Astrocyte of the cerebellum (primary cell): Measurements from ENCODE around the gene CTXND2.

ENCODE experiments used
- DNase-seq: peaks from one replicate; pipeline ENCODE4 v3.0.0-alpha.2; 2011; ENCODE audit warnings: low read depth
- H3K4me3 ChIP-seq: 2 replicates; pipeline ENCODE4 v1.5.1; 2011; ENCODE audit warnings: mild to moderate bottlenecking, low read depth, low read length, moderate library complexity
- in situ Hi-C: cut with HindIII; loops from 2 replicates; pipeline ENCODE4 v1.10.0; 2017; ENCODE audit warnings: low sequenced_read_pairs
- TF ChIP-seq, protein P1 (sequence below): IDR thresholded peaks from 2 replicates; pipeline ENCODE4 v1.5.1; 2012; ENCODE audit warnings: low read length, low read depth, moderate library complexity, mild to moderate bottlenecking; ENCODE audit errors: missing control alignments

CTXND2 gene

DNA sequence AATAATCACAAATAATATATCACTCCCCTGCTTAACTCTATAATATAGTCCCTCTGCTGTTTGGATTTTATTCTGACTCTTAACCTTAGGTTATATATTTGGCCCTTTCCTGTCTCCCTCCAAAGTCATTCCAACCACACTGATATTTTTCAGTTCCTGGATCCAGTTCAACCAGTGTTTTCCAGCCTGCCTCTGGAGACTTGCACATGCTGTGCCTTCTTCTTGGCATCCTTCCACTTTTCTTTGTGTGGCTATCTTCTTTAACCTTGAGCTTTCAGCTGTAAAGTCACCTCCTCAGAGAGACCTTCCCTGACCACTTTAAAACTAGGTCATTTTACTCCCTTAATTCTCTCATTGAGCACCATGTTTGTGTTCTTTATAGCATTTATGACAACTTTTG, 68.3 kb downstream of the CTXND2 start:
- no peak overlapping the region for H3K4me3 ChIP-seq
- DNase-seq = no peak
- TF ChIP-seq, protein P1, sequence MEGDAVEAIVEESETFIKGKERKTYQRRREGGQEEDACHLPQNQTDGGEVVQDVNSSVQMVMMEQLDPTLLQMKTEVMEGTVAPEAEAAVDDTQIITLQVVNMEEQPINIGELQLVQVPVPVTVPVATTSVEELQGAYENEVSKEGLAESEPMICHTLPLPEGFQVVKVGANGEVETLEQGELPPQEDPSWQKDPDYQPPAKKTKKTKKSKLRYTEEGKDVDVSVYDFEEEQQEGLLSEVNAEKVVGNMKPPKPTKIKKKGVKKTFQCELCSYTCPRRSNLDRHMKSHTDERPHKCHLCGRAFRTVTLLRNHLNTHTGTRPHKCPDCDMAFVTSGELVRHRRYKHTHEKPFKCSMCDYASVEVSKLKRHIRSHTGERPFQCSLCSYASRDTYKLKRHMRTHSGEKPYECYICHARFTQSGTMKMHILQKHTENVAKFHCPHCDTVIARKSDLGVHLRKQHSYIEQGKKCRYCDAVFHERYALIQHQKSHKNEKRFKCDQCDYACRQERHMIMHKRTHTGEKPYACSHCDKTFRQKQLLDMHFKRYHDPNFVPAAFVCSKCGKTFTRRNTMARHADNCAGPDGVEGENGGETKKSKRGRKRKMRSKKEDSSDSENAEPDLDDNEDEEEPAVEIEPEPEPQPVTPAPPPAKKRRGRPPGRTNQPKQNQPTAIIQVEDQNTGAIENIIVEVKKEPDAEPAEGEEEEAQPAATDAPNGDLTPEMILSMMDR = no peak
- in situ Hi-C loops = no loop called here

DNA sequence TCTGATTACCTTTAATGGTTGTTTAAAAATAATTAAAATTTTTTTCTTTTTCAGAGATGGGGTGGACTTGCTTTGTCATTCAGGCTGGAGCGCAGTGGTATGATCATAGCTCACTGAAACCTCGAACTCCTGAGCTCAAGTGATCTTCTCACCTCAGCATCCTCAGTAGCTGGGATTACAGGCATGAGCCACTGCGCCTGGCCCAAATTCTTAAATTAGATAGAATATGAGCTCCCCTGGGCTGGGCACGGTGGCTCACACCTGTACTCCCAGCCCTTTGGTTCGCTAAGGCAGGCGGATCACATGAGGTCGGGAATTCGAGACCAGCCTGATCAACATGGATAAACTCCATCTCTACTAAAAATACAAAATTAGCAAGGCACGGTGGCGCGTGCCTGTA, 70.7 kb downstream of the CTXND2 start:
- TF ChIP-seq, protein P1 = no peak
- H3K4me3 ChIP-seq = no peak overlapping the region
- in situ Hi-C loops = no loop called here
- no peak for DNase-seq

DNA sequence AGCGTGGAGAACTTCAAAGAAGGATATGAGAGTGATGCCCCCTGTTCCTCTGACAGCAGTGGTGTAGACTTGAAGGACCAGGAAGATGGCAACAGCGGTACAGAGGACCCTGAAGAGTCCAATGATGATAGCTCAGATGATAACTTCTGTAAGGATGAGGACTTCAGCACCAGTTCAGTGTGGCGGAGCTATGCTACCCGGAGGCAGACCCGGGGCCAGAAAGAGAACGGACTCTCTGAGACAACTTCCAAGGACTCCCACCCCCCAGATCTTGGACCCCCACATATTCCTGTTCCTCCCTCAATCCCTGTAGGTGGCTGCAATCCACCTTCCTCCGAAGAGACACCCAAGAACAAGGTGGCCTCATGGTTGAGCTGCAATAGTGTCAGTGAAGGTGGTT, 73.7 kb downstream of the CTXND2 start:
- DNase-seq = no peak
- in situ Hi-C loops = no loop called here

DNA sequence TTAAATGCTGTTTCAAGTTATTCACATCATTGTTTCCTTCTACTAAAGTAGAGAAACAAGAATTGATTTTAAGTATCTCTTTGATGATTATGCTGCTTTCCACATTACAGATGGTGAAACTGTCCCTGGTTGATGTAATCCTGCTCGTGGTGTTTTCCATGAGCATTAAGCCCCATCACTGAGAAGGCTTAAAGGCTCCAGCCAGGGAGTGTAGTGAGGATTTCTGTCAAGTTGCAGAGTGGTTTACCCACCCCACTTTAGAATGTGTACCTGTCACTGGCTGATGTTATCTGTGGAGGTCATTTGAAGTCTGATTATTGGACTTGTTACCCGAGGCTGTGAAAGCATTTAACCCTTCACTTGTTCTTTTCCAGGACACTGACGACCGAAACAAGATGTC, 74.8 kb downstream of the CTXND2 start:
- in situ Hi-C loops = no loop called here
- TF ChIP-seq, protein P1 = no peak
- no peak overlapping the region for H3K4me3 ChIP-seq
- no peak for DNase-seq

More for the DNA sequence above, 73.7 kb downstream of the CTXND2 start:
- TF ChIP-seq, protein P1 = no peak
- no peak overlapping the region for H3K4me3 ChIP-seq
